A549 (cell line): ENCODE data around the gene UNC5B.

Source experiments
- CBX2 ChIP-seq: fragments of 200-600 bp; sonication (generic); IDR thresholded peaks from 2 replicates; pipeline ENCODE4 v1.6.1; 2016; ENCODE audit warnings: low read depth, mild to moderate bottlenecking, borderline replicate concordance
- CEBPB ChIP-seq, 2 experiments: fragments of >200 bp in 1 of 2; sonication (Bioruptor Twin) in 1 of 2; formaldehyde crosslinking in 1 of 2; IDR thresholded peaks; 2 replicates each; pipeline ENCODE4 v1.6.1; 2012 to 2016
- CTCF ChIP-seq: fragments of >200 bp; sonication (Bioruptor Twin); formaldehyde crosslinking; IDR thresholded peaks from 3 replicates; pipeline ENCODE4 v1.5.1; 2016
- EHMT2 ChIP-seq: fragments of 200-600 bp; sonication (generic); IDR thresholded peaks from 2 replicates; pipeline ENCODE4 v1.6.1; 2016; ENCODE audit warnings: antibody characterized with exemption, low read depth, mild to moderate bottlenecking, moderate library complexity
- ELK1 ChIP-seq: fragments of 150-350 bp; IDR thresholded peaks from 2 replicates; pipeline ENCODE4 v1.6.1; 2014; ENCODE audit warnings: low read depth, mild to moderate bottlenecking, low read length
- EP300 ChIP-seq, 2 experiments: fragments of >200 bp; sonication (Bioruptor Twin); formaldehyde crosslinking; IDR thresholded peaks; 2 replicates in 1 of 2; 3 replicates in 1 of 2; pipeline ENCODE4 v1.6.1; 2016 to 2017
- ESRRA ChIP-seq: fragments of 150-350 bp; IDR thresholded peaks from 2 replicates; pipeline ENCODE4 v1.6.1; 2014; ENCODE audit warnings: mild to moderate bottlenecking, low read length, borderline replicate concordance
- HMGXB4 ChIP-seq: fragments of 250-450 bp; sonication (Bioruptor Pico); IDR thresholded peaks from 2 replicates; pipeline ENCODE4 v1.5.0; 2021; ENCODE audit warnings: mild to moderate bottlenecking, moderate library complexity, borderline replicate concordance
- JUNB ChIP-seq: fragments of >200 bp; sonication (Bioruptor Twin); formaldehyde crosslinking; IDR thresholded peaks from 2 replicates; pipeline ENCODE4 v1.6.1; 2016
- POLR2A ChIP-seq: IDR thresholded peaks from 2 replicates; pipeline ENCODE4 v1.6.1; 2012; ENCODE audit warnings: mild to moderate bottlenecking, low read length
- SMC3 ChIP-seq: fragments of >200 bp; sonication (Bioruptor Twin); formaldehyde crosslinking; IDR thresholded peaks from 3 replicates; pipeline ENCODE4 v1.6.1; 2018; ENCODE audit warnings: inconsistent platforms
- USF2 ChIP-seq: fragments of 450-650 bp; IDR thresholded peaks from 2 replicates; pipeline ENCODE4 v1.6.1; 2014; ENCODE audit warnings: antibody characterized with exemption
- ZNF302 ChIP-seq: fragments of 250-450 bp; sonication (Bioruptor Pico); IDR thresholded peaks from 2 replicates; pipeline ENCODE4 v1.9.0; 2021; ENCODE audit warnings: inconsistent platforms, mild to moderate bottlenecking, moderate library complexity

- TF ChIP-seq ZNF302 (CRISPR knock-in tag) (no peak), JUNB (no peak), CBX2 (no peak), CTCF (no peak), EP300 (IDR thresholded peaks at IDR 0.05) (no peak), POLR2A (no peak), ESRRA (no peak), EHMT2 (no peak), USF2 (no peak), SMC3 (no peak), CEBPB (IDR thresholded peaks at IDR 0.05) (no peak), ELK1 (no peak), HMGXB4 (no peak)
These were observed 34.4 kb downstream of the UNC5B start for GRCh38 chr10:71246591-71247413.
